Adipocyte (in vitro differentiated cells): ENCODE measurements around the gene SLC35F1.
A peak's percentile ranks its signal among the peaks of the same experiment; 100 is the strongest.

Source experiments
- DNase-seq: peaks from one replicate; pipeline ENCODE4 v3.0.0-alpha.2; 2015; ENCODE audit warnings: low read depth
- H3K27me3 ChIP-seq: replicated peaks from 2 replicates; pipeline ENCODE4 v1.7.0; 2013; ENCODE audit warnings: mild to moderate bottlenecking, low read length, moderate library complexity; ENCODE audit not compliant: control insufficient read depth, insufficient read depth
- H3K36me3 ChIP-seq: 2 replicates; pipeline ENCODE4 v1.7.0; 2013; ENCODE audit warnings: low read length, mild to moderate bottlenecking, moderate library complexity; ENCODE audit not compliant: control insufficient read depth, insufficient read depth, severe bottlenecking
- H3K4me1 ChIP-seq: 2 replicates; pipeline ENCODE4 v1.7.0; 2013; ENCODE audit warnings: mild to moderate bottlenecking, low read length, moderate library complexity; ENCODE audit not compliant: control insufficient read depth, insufficient read depth
- H3K4me3 ChIP-seq: 2 replicates; pipeline ENCODE4 v1.7.0; 2013; ENCODE audit warnings: mild to moderate bottlenecking, low read length, moderate library complexity
- H3K9ac ChIP-seq: 2 replicates; pipeline ENCODE4 v1.7.0; 2013; ENCODE audit warnings: mild to moderate bottlenecking, low read length, moderate library complexity
- H3K9me3 ChIP-seq: 2 replicates; pipeline ENCODE4 v1.7.0; 2013; ENCODE audit warnings: mild to moderate bottlenecking, low read length, moderate library complexity; ENCODE audit not compliant: control insufficient read depth

Gene SLC35F1

DNA sequence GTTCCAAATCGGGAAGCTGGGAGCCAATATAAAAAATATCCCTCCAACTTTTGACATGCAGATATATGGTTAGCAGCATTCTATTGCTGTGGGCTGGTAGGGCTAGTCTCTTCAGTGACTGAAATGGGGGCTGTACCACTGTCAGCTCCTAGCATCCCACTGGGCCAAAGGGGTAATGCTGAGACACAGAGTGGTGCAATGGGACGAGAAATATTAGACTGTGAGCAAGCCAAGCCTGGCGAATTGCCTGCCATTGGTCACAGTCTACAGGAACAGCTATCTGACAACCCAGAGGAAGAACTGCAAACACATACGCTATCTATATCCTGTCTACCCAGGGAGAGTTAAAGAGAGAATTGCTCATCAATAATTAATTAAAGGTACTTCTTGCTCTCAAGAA lies 3.5 kb downstream of the SLC35F1 start:
- H3K36me3 ChIP-seq = no peaks in the 10 kb centered on the region
- H3K4me1 ChIP-seq = no peaks in the 10 kb centered on the region
- no peak for DNase-seq
- no peak overlapping the region for H3K4me3 ChIP-seq
- peaks cover 6% of the 10 kb centered on the region for H3K9me3 ChIP-seq
- peaks cover 22% of the 10 kb centered on the region for H3K27me3 ChIP-seq
- H3K9ac ChIP-seq = no peak overlapping the region

- no peak for DNase-seq
- Histone ChIP-seq H3K9me3 (peaks cover 6% of the 10 kb centered on the region), H3K4me3 (no peak overlapping the region), H3K27me3 (peaks cover 16% of the 10 kb centered on the region), H3K4me1 (no peaks in the 10 kb centered on the region), H3K9ac (no peak overlapping the region), H3K36me3 (no peaks in the 10 kb centered on the region)
These were observed 4.1 kb downstream of the SLC35F1 start for GRCh38 chr6:117911150-117911549.

- no peak overlapping the region for H3K9ac ChIP-seq
- peaks cover 6% of the 10 kb centered on the region for H3K9me3 ChIP-seq
- no peaks in the 10 kb centered on the region for H3K36me3 ChIP-seq
- peaks cover 15% of the 10 kb centered on the region for H3K27me3 ChIP-seq
- no peaks in the 10 kb centered on the region for H3K4me1 ChIP-seq
- no peak overlapping the region for H3K4me3 ChIP-seq
- no peak for DNase-seq
These were observed 4.6 kb downstream of the SLC35F1 start for GRCh38 chr6:117911660-117912059.

DNA sequence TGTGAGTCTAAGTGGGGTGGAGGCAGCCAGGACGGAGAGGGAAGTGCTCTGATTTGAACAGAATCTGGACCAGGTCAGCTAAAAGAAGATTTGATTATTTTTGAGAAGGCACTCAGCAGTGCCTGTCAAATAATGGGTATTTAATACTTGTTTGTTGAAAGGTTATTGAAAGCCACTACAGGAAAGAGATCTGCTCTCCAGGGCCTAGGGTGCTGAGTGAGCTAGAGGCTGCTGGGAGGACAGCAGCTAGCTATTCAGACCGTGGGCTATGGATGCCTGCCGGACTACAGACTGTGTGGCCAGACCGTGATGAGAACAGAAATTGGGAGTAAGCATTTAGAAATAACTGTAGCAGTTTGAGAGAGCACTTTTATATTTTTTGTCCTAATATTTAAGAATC lies 8.8 kb downstream of the SLC35F1 start:
- Histone ChIP-seq H3K9ac (no peak overlapping the region), H3K36me3 (no peaks in the 10 kb centered on the region), H3K9me3 (no peaks in the 10 kb centered on the region), H3K27me3 (peaks cover 11% of the 10 kb centered on the region), H3K4me3 (no peak overlapping the region), H3K4me1 (peaks cover 9% of the 10 kb centered on the region)
- DNase-seq = no peak

DNA sequence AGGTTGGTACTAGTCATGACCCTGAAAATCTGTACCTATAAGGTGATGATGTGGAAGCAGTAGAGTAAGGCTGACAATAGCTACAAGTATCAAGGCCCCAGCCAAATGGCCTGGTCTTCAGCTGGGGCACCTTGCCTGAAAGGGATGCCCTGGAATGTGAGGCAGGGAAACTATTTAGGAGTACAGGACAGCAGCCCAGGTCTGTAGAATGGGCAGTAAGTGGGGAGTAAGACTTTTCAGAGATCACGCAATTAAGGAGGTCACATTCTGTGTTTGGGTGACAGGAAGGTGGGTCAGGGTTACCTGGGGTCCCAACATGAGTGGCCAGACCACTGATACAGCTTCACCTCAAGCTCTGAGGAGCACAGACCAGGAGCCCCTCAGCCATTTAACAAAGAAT lies 9.4 kb downstream of the SLC35F1 start:
- DNase-seq = no peak
- peaks cover 11% of the 10 kb centered on the region for H3K27me3 ChIP-seq

GRCh38 chr6:117917176-117917575 lies 10.1 kb downstream of the SLC35F1 start:
- DNase-seq = no peak
- H3K9ac ChIP-seq = no peak overlapping the region
- H3K4me1 ChIP-seq = peaks cover 9% of the 10 kb centered on the region
- H3K27me3 ChIP-seq = peaks cover 11% of the 10 kb centered on the region
- no peak overlapping the region for H3K4me3 ChIP-seq
- H3K9me3 ChIP-seq = no peaks in the 10 kb centered on the region
- H3K36me3 ChIP-seq = no peaks in the 10 kb centered on the region

More for the DNA sequence above, 9.4 kb downstream of the SLC35F1 start:
- Histone ChIP-seq H3K9ac (no peak overlapping the region), H3K4me3 (no peak overlapping the region), H3K36me3 (no peaks in the 10 kb centered on the region), H3K9me3 (no peaks in the 10 kb centered on the region), H3K4me1 (peaks cover 9% of the 10 kb centered on the region)

DNA sequence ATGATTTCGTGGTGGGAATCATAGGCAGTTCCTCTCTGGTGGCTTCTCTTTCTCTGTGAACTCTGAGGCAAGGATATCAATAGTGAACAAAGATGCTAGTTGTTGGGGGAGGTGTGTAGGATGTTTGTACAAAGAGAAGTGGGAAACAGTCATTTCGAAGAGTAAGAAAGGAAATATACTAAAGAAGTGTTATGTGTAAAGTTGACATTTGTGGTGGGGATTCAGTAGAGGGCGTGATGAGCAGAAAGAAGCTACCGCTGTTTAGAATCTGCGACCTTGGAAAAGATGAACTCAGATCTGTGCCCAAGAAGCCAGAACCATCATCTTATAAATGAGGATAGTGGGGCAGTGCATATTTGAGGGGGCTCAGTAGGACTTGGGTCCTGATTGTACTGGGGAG lies 11.4 kb downstream of the SLC35F1 start:
- Histone ChIP-seq H3K9me3 (no peaks in the 10 kb centered on the region), H3K36me3 (no peaks in the 10 kb centered on the region), H3K27me3 (peaks cover 11% of the 10 kb centered on the region), H3K9ac (no peak overlapping the region), H3K4me3 (no peak overlapping the region), H3K4me1 (peaks cover 9% of the 10 kb centered on the region)
- no peak for DNase-seq

GRCh38 chr6:117919275-117919674 lies 12.2 kb downstream of the SLC35F1 start:
- DNase-seq = no peak
- Histone ChIP-seq H3K9ac (no peak overlapping the region), H3K27me3 (peaks cover 11% of the 10 kb centered on the region), H3K4me1 (peaks cover 9% of the 10 kb centered on the region), H3K4me3 (no peak overlapping the region), H3K36me3 (no peaks in the 10 kb centered on the region), H3K9me3 (no peaks in the 10 kb centered on the region)

DNA sequence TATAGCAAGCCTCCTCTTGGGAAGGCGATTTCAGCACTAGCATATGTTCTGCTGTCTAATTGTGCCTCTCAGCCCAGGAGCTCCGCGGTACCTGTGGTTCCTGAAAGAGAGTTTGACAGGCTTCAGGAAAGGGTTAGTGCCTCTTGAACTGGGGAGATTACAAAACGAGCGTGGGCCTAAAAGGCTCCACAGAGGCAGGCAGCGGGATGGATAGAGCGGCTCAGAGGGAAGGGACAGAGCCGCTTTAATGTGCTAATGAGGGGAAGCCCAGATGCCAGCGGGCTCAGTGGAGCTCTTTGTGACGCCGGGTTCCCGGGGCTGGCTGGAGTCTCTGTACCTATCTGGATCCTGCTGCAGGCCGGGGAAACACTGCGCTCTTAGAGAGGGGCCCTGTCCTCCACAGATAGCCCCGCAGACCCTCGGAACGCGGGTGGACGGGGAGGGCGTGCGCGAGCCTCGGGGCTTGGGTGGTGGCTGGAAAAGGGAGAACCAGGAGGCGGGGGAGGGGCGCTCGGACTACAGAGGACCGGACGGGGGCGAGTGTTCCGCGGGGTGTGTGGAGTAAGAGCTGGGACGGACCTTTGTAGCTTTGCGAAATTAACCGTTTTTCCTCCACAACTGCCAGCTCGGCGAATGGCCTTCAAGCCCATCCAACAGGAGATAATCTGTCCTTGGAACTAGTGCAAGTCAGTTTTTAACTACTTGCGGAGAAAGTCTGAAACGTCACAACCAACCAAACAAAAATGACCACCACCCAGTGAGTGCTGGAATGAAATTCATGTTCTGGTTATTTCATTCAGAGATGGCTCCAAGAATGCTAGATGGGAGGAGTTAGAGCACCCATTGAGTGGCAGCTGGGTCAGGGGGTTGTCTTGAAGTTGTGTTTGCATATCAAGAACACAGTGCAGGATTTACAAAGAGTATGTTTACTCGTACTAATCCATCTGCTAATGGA lies 13.0 kb downstream of the SLC35F1 start:
- Histone ChIP-seq H3K27me3 (peaks cover 11% of the 10 kb centered on the region), H3K4me1 (peaks cover 9% of the 10 kb centered on the region), H3K9ac (no peak overlapping the region), H3K4me3 (peak overlapping the region; percentile 68), H3K9me3 (no peaks in the 10 kb centered on the region), H3K36me3 (no peaks in the 10 kb centered on the region)
- DNase-seq = peak; percentile 11

GRCh38 chr6:117924690-117925089 lies 17.6 kb downstream of the SLC35F1 start:
- H3K4me1 ChIP-seq = peaks cover 4% of the 10 kb centered on the region
- no peak overlapping the region for H3K4me3 ChIP-seq
- H3K36me3 ChIP-seq = no peaks in the 10 kb centered on the region
- no peak for DNase-seq
- peaks cover 5% of the 10 kb centered on the region for H3K27me3 ChIP-seq
- no peak overlapping the region for H3K9ac ChIP-seq
- peaks cover 14% of the 10 kb centered on the region for H3K9me3 ChIP-seq

- no peak for DNase-seq
- H3K4me3 ChIP-seq = no peak overlapping the region
- H3K27me3 ChIP-seq = no peaks in the 10 kb centered on the region
- H3K9me3 ChIP-seq = peaks cover 14% of the 10 kb centered on the region
- H3K9ac ChIP-seq = no peak overlapping the region
- H3K4me1 ChIP-seq = no peaks in the 10 kb centered on the region
- no peaks in the 10 kb centered on the region for H3K36me3 ChIP-seq
These were observed 20.8 kb downstream of the SLC35F1 start for GRCh38 chr6:117927866-117928265.
